CD14-positive monocyte (primary cell): ENCODE data around the gene ANO7. TPM values are rescaled to one million over a fixed set of nuclear protein-coding genes. Genes with fewer than 3 reads are reported as not detected.

Source experiments
- DNase-seq, 3 donors: peaks; one replicate each; pipeline ENCODE4 v3.0.0-alpha.2; 2011 to 2022
- H2AFZ ChIP-seq: 2 replicates; pipeline ENCODE4 v1.6.0; 2012; ENCODE audit warnings: mild to moderate bottlenecking, low read depth, low read length, inconsistent platforms; ENCODE audit not compliant: insufficient read depth, poor library complexity, severe bottlenecking
- H3K27ac ChIP-seq, 2 donors: 1 replicate in 1 of 2; 2 replicates in 1 of 2; pipeline ENCODE4 v1.5.1; 2012 to 2013; ENCODE audit warnings: low read length in 2 of 2, control low read depth in 1 of 2, inconsistent platforms in 1 of 2, low read depth in 1 of 2, mild to moderate bottlenecking in 1 of 2
- H3K27me3 ChIP-seq, 2 donors: one replicate each; pipeline versions ENCODE4 v1.6.0 to v1.6.1; 2011 to 2013; ENCODE audit warnings: low read length in 2 of 2; ENCODE audit not compliant: control insufficient read depth in 2 of 2, insufficient read depth in 2 of 2
- H3K36me3 ChIP-seq, 2 donors: replicated peaks in 1 of 2; 1 replicate in 1 of 2; 2 replicates in 1 of 2; pipeline versions ENCODE4 v1.5.1 to v1.6.1; 2012 to 2013; ENCODE audit warnings: low read length in 2 of 2, control low read depth in 1 of 2, inconsistent platforms in 1 of 2, mild to moderate bottlenecking in 1 of 2; ENCODE audit not compliant: insufficient read depth in 2 of 2, control insufficient read depth in 1 of 2
- H3K4me1 ChIP-seq, 2 donors: 1 replicate in 1 of 2; 2 replicates in 1 of 2; pipeline versions ENCODE4 v1.5.1 to v1.6.1; 2012 to 2013; ENCODE audit warnings: low read length in 2 of 2, control low read depth in 1 of 2, inconsistent platforms in 1 of 2, mild to moderate bottlenecking in 1 of 2, moderate library complexity in 1 of 2; ENCODE audit not compliant: insufficient read depth in 2 of 2, control insufficient read depth in 1 of 2
- H3K4me2 ChIP-seq: replicated peaks from 2 replicates; pipeline ENCODE3; 2012; ENCODE audit warnings: low read length, moderate library complexity, mild to moderate bottlenecking; ENCODE audit not compliant: poor library complexity, severe bottlenecking; ENCODE audit errors: extremely low read depth
- H3K4me3 ChIP-seq, 3 experiments: fragments of 200-600 bp in 1 of 3; sonication (generic) in 1 of 3; replicated peaks in 1 of 3; 1 replicate in 2 of 3; 2 replicates in 1 of 3; pipeline ENCODE4 v1.5.1; 2011 to 2013; ENCODE audit warnings: low read length in 3 of 3, mild to moderate bottlenecking in 3 of 3, control low read depth in 2 of 3, low read depth in 2 of 3, inconsistent platforms in 1 of 3, moderate library complexity in 1 of 3
- H3K79me2 ChIP-seq: 2 replicates; pipeline ENCODE4 v1.6.0; 2012; ENCODE audit warnings: mild to moderate bottlenecking, control low read depth, inconsistent platforms, low read length, moderate library complexity; ENCODE audit not compliant: insufficient read depth
- H3K9ac ChIP-seq: 2 replicates; pipeline ENCODE4 v1.6.0; 2017; ENCODE audit warnings: low read length, mild to moderate bottlenecking; ENCODE audit not compliant: insufficient read depth, poor library complexity, severe bottlenecking
- H3K9me3 ChIP-seq, 2 donors: replicated peaks in 1 of 2; 1 replicate in 1 of 2; 2 replicates in 1 of 2; pipeline versions ENCODE4 v1.5.1 to v1.6.1; 2012 to 2013; ENCODE audit warnings: low read length in 2 of 2, control low read depth in 1 of 2; ENCODE audit not compliant: control insufficient read depth in 1 of 2, insufficient read depth in 1 of 2
- H4K20me1 ChIP-seq: 2 replicates; pipeline ENCODE4 v1.6.0; 2012; ENCODE audit warnings: mild to moderate bottlenecking, low read length, control low read depth, moderate library complexity; ENCODE audit not compliant: insufficient read depth
- H3K27ac Mint-ChIP-seq, 7 donors: one replicate each; pipeline ENCODE4 v1.8.0; 2020; ENCODE audit warnings: mild to moderate bottlenecking in 7 of 7, mixed read lengths in 7 of 7, moderate library complexity in 6 of 7, inconsistent platforms in 2 of 7
- H3K27me3 Mint-ChIP-seq, 3 donors: one replicate each; pipeline ENCODE4 v1.8.0; 2021 to 2022; ENCODE audit warnings: low read depth in 3 of 3, mild to moderate bottlenecking in 3 of 3, mixed read lengths in 3 of 3, moderate library complexity in 3 of 3, inconsistent platforms in 1 of 3
- H3K36me3 Mint-ChIP-seq, 2 donors: one replicate each; pipeline ENCODE4 v1.8.0; 2020; ENCODE audit warnings: mixed read lengths in 2 of 2, inconsistent platforms in 1 of 2, mild to moderate bottlenecking in 1 of 2
- H3K4me1 Mint-ChIP-seq: one replicate; pipeline ENCODE4 v1.8.0; 2020; ENCODE audit warnings: mild to moderate bottlenecking, mixed read lengths
- H3K4me3 Mint-ChIP-seq, 2 donors: one replicate each; pipeline ENCODE4 v1.8.0; 2020; ENCODE audit warnings: mild to moderate bottlenecking in 2 of 2, mixed read lengths in 2 of 2, moderate library complexity in 1 of 2
- H3K9me3 Mint-ChIP-seq, 7 donors: one replicate each; pipeline ENCODE4 v1.8.0; 2020 to 2022; ENCODE audit warnings: mixed read lengths in 7 of 7, mild to moderate bottlenecking in 6 of 7, moderate library complexity in 6 of 7, inconsistent platforms in 2 of 7
- whole genome bisulfite sequencing: methylation state at CpG from one replicate; pipeline ENCODE4 v1.1.5; 2013; ENCODE audit warnings: missing lambda C conversion rate; ENCODE audit not compliant: insufficient coverage; 5-methylcytosine and 5-hydroxymethylcytosine counted together
- intact Hi-C, 2 donors: fragments of 100-400 bp; cut with micrococcal nuclease; formaldehyde crosslinking; loops; one replicate each; pipeline versions ENCODE4 v1.15.0 to v1.15.1; 2023
- polyA plus RNA-seq, 3 donors: library from polyadenylated mRNA; depleted of rRNA in 1 of 3; unstranded in 2 of 3; stranded (reverse) in 1 of 3; fragments of 300-500 nt in 2 of 3; fragments of >200 nt in 1 of 3; fragmentation: Illumina TruSeq in 2 of 3; gene quantifications; 1 replicate in 2 of 3; 2 replicates in 1 of 3; pipeline ENCODE4 v1.2.3, GENCODE V29; 2012 to 2021
- TF ChIP-seq, protein P1 (sequence below): fragments of 200-600 bp; IDR thresholded peaks from one replicate; pipeline ENCODE4 v1.8.0; 2022; ENCODE audit warnings: antibody characterized with exemption, mild to moderate bottlenecking

ANO7 gene
- polyA plus RNA-seq, 3 donors: 0.03 TPM; not detected in 2

GRCh38 chr2:241229563-241230401 lies 41.3 kb downstream of the ANO7 start:
- Histone ChIP-seq H3K4me1 (no peaks in the 10 kb centered on the region), H3K4me2 (no peak overlapping the region), H3K4me3 (no peak overlapping the region), H4K20me1 (peaks cover 4% of the 10 kb centered on the region), H3K27ac (no peak overlapping the region), H3K36me3 (peaks cover 92 to 94% of the 10 kb centered on the region in 2 donors), H3K9me3 (no peaks in the 10 kb centered on the region), H2AFZ (no peak overlapping the region), H3K79me2 (no peaks in the 10 kb centered on the region), H3K27me3 (no peaks in the 10 kb centered on the region), H3K9ac (no peak overlapping the region)
- H3K4me1 Mint-ChIP-seq: no peaks in the 10 kb centered on the region
- peaks cover 0 to 1% (median 0%) of the 10 kb centered on the region in 3 donors for H3K27me3 Mint-ChIP-seq
- no peak overlapping the region for H3K4me3 Mint-ChIP-seq
- H3K27ac Mint-ChIP-seq: peak overlapping the region in 1 of 7 donors; percentile 10
- DNase-seq: no peak
- intact Hi-C loops: no loop called here
- H3K9me3 Mint-ChIP-seq: no peaks in the 10 kb centered on the region
- TF ChIP-seq, protein P1, sequence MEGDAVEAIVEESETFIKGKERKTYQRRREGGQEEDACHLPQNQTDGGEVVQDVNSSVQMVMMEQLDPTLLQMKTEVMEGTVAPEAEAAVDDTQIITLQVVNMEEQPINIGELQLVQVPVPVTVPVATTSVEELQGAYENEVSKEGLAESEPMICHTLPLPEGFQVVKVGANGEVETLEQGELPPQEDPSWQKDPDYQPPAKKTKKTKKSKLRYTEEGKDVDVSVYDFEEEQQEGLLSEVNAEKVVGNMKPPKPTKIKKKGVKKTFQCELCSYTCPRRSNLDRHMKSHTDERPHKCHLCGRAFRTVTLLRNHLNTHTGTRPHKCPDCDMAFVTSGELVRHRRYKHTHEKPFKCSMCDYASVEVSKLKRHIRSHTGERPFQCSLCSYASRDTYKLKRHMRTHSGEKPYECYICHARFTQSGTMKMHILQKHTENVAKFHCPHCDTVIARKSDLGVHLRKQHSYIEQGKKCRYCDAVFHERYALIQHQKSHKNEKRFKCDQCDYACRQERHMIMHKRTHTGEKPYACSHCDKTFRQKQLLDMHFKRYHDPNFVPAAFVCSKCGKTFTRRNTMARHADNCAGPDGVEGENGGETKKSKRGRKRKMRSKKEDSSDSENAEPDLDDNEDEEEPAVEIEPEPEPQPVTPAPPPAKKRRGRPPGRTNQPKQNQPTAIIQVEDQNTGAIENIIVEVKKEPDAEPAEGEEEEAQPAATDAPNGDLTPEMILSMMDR: no peak
- 96% methylated on average over 18 of the region's 29 CpGs for WGBS
- peaks cover 86 to 95% of the 10 kb centered on the region in 2 donors for H3K36me3 Mint-ChIP-seq

GRCh38 chr2:241230435-241230834 lies 42.0 kb downstream of the ANO7 start:
- Mint-ChIP-seq H3K27me3 (peaks cover 0 to 1% (median 0%) of the 10 kb centered on the region in 3 donors), H3K27ac (peak overlapping the region in 1 of 7 donors; percentile 35), H3K4me1 (no peaks in the 10 kb centered on the region), H3K9me3 (no peaks in the 10 kb centered on the region), H3K4me3 (no peak overlapping the region), H3K36me3 (peaks cover 93 to 98% of the 10 kb centered on the region in 2 donors)
- peaks cover 4% of the 10 kb centered on the region for H4K20me1 ChIP-seq
- H3K4me3 ChIP-seq: no peak overlapping the region
- WGBS: 99% methylated on average over 19 of the region's 19 CpGs
- DNase-seq: no peak
- TF ChIP-seq, protein P1: no peak
- no peak overlapping the region for H3K9ac ChIP-seq
- peaks cover 97 to 99% of the 10 kb centered on the region in 2 donors for H3K36me3 ChIP-seq
- no peaks in the 10 kb centered on the region for H3K79me2 ChIP-seq
- H3K4me2 ChIP-seq: no peak overlapping the region
- H3K9me3 ChIP-seq: no peaks in the 10 kb centered on the region
- intact Hi-C loops: no loop called here
- H3K27ac ChIP-seq: no peak overlapping the region
- H3K4me1 ChIP-seq: no peaks in the 10 kb centered on the region
- no peak overlapping the region for H2AFZ ChIP-seq
- H3K27me3 ChIP-seq: no peaks in the 10 kb centered on the region
